HG02970 (cell line): ENCODE results near the gene NID2.

Experiments used
- ATAC-seq: cut with Tn5 transposase; IDR thresholded peaks from one replicate; pipeline ENCODE4 v1.9.1; 2021; ENCODE audit warnings: mild to moderate bottlenecking, moderate library complexity, moderate number of reproducible peaks; ENCODE audit not compliant: unreplicated experiment, low FRiP score

NID2 gene

GRCh38 chr14:52080808-52081755 lies 12.2 kb upstream of the NID2 start:
- ATAC-seq = no peak

GRCh38 chr14:52080158-52080800 lies 11.4 kb upstream of the NID2 start:
- no peak for ATAC-seq

- no peak for ATAC-seq
Measured at GRCh38 chr14:52079239-52079959, 10.5 kb upstream of the NID2 start.

GRCh38 chr14:52078721-52079120 lies 9.9 kb upstream of the NID2 start:
- ATAC-seq = no peak

- no peak for ATAC-seq
Measured at GRCh38 chr14:52078095-52078531, 9.3 kb upstream of the NID2 start.

- no peak for ATAC-seq
Measured at GRCh38 chr14:52077256-52077979, 8.6 kb upstream of the NID2 start.

- ATAC-seq = no peak
Measured at GRCh38 chr14:52076334-52076733, 7.5 kb upstream of the NID2 start.

GRCh38 chr14:52075371-52075770 lies 6.5 kb upstream of the NID2 start:
- no peak for ATAC-seq

GRCh38 chr14:52073251-52073650 lies 4.4 kb upstream of the NID2 start:
- ATAC-seq = no peak

- no peak for ATAC-seq
Measured at GRCh38 chr14:52072266-52072780, 3.5 kb upstream of the NID2 start.

- ATAC-seq = no peak
Measured at GRCh38 chr14:52071675-52072074, 2.8 kb upstream of the NID2 start.

- ATAC-seq = no peak
Measured at GRCh38 chr14:52070051-52070431, 1.2 kb upstream of the NID2 start.

GRCh38 chr14:52069307-52070050 lies 620 bp upstream of the NID2 start:
- ATAC-seq = no peak

- no peak for ATAC-seq
Measured at GRCh38 chr14:52067873-52068614, 815 bp downstream of the NID2 start.

GRCh38 chr14:52064174-52064573 lies 4.7 kb downstream of the NID2 start:
- ATAC-seq = no peak

- ATAC-seq = no peak
Measured at GRCh38 chr14:52063052-52063462, 5.8 kb downstream of the NID2 start.

- ATAC-seq = no peak
Measured at GRCh38 chr14:52061890-52062289, 7.0 kb downstream of the NID2 start.

GRCh38 chr14:52061390-52061789 lies 7.5 kb downstream of the NID2 start:
- ATAC-seq = no peak

GRCh38 chr14:52060080-52060479 lies 8.8 kb downstream of the NID2 start:
- no peak for ATAC-seq
